HT1080 (cell line): ENCODE measurements around the gene NID1. TPM values are rescaled to one million over a fixed set of nuclear protein-coding genes. Genes with fewer than 3 reads are reported as not detected.
A peak's percentile ranks its signal among the peaks of the same experiment; 100 is the strongest.

Source experiments
- DNase-seq: peaks from one replicate; pipeline ENCODE4 v3.0.0-alpha.2; 2015; ENCODE audit warnings: low read depth
- total RNA-seq: library from RNA; depleted of rRNA; stranded (reverse); fragments of >200 nt; shearing (Covaris generic); gene quantifications from 2 replicates; pipeline ENCODE4 v1.2.3, GENCODE V29; 2014

The NID1 gene
- total RNA-seq, 1 experiment from 2014 or later, result 17.5 TPM

GRCh38 chr1:236067854-236068454, 3.1 kb upstream of the NID1 start:
- DNase-seq, result no peak

- no peak for DNase-seq
Observed at GRCh38 chr1:236066828-236067386, 2.0 kb upstream of the NID1 start.

GRCh38 chr1:236066054-236066453, 1.2 kb upstream of the NID1 start:
- no peak for DNase-seq

DNA sequence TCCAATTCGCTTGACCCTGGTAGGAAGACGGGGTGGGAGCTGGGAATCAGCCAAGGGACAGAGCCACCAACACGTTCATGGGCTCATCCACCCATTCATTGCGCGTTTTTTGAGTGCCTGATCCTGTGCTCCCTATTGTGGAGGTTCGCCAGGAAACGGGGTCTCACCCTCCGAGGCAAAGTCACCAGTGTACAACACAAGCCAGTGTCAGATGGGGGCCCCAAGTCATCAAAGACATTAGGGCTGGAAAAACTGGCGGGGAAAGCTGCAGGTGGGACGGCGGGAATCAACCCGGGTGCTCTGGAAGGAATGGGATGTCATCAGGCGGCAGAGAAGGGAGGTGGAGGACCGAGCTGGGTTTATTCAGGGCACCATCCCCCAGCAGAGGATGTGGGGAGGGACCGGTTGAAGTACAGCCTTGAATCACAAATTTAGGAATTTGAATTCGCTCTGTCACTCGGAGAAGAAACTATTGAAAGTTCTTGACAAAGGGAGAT, 667 bp upstream of the NID1 start:
- no peak for DNase-seq

- peak; percentile 63 for DNase-seq
Observed at GRCh38 chr1:236063919-236064673, 794 bp downstream of the NID1 start.

DNA sequence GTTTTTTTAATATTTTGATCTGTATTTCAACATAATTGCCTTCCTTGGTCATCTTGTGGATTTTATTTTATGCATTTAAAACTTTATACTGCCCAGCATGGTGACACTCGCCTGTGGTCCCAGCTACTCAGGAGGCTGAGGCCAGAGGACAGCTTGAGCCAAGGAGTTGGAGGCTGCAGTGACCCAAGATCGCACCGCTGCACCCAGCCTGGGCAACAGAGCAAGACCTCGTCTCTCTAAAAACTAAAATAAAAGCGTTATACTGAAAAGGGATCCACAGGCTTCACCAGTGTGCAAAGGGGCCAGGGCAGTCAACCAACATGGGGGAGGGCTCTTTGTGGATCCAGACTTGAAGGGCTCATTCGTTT, 1.4 kb downstream of the NID1 start:
- DNase-seq, result no peak

DNA sequence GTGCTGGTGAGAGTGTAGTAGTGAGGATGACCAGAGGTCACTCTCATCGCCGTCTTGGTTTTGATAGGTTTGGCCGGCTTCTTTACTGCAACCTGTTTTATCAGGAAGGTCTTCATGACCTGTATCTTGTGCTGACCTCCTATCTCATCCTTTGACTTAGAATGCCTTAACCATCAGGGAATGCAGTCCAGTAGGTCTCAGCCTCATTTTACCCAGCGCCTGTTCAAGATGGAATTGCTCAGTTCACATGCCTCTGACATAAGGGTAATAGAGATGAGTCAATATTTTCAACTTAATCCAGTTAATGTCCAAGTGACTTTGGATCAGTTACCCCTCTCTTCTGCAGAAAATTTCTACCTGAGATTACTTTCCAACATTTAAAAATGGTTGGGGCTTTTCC, 4.6 kb downstream of the NID1 start:
- no peak for DNase-seq

DNA sequence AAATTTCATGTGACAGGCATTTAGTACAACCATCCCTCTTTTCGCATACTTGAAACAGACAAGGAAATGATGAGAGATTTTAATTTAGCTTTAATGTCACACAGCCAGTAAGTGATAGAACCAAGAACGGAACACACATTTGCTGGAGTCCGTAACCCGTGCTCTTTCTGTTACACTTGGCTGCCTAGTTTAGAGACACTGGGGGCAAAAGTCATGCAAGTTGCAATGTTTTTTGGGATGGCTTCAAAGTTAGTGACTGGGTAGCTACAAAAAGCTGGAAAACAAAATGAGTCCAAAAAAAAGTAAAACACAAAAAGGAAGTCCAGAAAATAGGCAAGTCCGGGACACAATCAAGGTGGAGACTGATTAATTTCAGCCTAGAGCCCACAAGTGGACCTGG, 5.9 kb downstream of the NID1 start:
- no peak for DNase-seq

DNA sequence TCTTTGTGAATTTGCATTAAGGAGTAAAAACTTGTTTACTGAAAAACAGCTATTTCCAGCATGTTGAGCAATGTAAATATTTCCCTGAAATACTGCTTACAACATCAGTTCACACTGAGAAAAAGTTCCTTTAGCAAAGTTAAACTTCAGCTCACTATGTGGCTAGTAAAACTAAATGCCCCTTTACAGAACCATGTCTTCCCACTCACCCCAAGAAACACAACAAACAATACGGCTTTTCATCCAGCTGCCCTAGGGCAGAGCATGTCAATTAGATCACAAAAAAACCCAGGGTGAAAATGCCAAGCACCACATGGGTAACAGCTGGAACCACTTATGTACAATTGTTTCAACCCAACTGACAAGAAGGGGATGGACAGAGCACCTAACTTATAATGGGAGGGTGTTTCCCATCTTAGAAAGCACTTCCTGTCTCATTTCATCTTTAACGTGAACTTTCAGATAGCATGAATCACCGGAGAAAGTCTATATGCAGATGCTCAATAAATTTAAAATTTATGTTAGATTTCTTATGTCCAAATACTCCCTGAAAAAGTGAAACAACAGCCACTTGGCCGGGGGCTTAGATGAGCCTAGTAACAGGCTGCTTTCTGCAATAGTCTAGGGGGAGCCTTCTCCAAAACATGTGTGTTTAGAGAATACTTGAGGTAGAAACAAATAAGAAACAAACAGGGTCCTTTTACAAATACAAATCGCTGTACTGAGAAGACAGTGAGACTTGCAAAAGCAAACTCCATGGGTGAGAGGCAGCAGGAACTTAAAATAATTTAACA, 6.6 kb downstream of the NID1 start:
- peak; percentile 4 for DNase-seq

- no peak for DNase-seq
Observed at GRCh38 chr1:236057546-236057945, 7.3 kb downstream of the NID1 start.

DNA sequence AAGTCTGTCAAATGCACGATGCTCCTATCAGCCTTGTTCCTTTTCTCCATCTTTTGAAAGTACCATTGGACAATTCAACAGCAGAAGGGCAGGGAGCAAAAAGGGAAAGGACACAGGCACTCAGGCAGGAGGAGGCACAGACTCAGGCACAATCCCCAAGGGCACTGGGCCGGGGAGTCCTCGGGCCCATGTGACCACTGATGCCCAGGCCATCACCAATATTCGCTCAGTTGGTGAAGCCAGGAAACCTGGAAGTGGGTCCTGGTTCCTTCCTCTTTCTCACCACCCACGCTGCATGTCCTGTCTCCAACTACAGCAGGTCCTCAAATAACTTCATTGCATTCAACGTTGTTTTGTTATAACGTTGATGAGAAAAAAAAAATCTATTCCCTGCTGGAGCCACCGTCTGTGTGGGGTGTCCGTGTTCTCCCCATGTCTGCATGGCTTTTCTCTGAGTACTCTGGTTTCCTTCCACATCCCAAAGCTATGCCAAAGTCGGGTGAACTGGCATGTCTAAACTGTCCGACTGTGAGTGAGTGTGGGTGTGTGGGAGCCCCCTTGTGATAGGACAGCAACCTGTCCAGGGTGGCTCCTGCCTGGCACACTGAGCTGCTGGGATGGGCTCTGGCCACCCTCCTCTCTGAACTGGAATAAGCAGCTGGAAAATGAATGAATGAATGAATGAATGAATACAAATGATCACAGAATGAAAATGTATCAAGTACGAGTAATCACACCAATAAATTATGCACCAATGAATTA, 12.5 kb downstream of the NID1 start:
- no peak for DNase-seq

GRCh38 chr1:236051242-236051791, 13.6 kb downstream of the NID1 start:
- no peak for DNase-seq

DNA sequence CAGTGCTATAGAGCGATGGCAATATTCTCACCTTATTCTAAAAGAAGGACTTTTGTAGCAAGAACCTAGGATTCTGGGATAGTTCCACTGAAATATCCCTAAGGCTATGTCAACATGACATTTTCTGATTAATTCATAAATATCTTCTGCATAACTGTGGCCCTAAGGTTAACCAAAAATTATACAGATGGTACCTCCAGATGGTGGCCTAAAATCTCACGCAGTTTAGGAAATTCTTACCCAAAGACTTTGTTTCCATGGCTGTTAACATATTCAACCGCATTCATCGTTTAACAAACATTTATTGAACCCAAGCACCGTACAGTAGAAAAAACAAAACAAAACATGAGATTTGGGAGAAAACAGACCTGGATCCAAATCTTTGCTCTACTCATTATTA, 19.1 kb downstream of the NID1 start:
- no peak for DNase-seq

DNA sequence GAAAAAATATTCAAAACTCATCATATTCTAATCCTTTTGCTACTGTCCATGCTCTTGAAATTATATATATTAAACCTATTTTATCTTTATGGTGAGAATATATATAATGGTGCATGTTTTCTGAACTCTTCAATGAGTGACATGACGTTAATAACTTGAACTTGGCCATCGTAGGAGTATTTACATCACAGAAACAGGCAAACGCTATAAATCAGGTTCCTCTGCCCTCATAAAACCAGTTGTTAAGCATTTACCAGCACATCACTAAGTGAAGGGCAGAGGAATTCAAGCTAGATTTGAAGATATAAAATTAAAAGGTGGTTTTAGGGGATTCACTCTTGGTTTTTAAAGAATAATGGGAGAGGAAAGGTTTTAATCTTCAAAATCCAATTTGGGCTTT, 20.5 kb downstream of the NID1 start:
- no peak for DNase-seq

GRCh38 chr1:236041631-236042618, 23.0 kb downstream of the NID1 start:
- no peak for DNase-seq

DNA sequence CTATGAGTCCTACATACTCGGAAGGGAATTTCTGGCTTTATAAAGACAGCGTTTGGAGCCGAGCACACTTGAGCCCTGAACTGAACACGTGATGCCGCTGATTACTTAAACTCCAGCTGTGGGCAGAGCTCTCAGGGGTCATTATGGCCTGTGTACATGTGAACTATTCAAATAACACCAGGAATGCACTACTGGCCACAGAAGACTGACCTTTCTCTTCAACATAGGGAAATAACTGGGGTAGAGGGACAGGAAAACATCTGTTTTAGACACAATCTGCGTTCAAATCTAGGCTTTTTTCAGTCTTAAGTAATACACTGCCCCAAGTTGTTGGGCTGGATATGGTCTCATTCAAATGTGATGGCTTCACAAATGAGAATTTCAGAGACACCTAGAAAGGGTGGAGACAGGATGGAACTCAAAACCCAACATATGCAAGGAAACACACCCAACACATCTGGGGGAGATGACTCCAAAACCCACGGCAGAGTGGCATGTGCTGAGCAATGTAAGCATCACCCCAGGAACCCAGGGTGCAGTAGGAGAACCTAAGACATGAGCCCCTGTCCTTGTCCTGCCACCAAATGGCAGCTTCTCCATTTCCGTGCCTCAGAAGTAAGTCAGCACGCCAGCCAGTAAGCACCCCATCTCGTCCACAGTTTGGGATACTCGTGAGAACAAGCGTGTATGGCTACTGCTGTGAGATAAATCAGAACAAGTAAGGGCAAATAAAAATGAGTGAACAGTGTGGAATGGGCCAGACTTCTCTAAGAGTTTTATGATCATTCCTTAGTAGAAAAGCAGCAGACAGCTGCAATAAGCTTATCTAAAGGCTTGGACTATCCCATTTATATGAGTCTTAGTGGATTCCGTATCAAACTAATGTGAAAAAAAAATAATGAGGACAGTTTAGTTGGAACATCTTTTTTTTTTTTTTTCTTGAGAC, 24.9 kb downstream of the NID1 start:
- no peak for DNase-seq

- no peak for DNase-seq
Observed at GRCh38 chr1:236038034-236038433, 26.9 kb downstream of the NID1 start.

GRCh38 chr1:236035681-236036101, 29.2 kb downstream of the NID1 start:
- no peak for DNase-seq
